Common myeloid progenitor, CD34-positive (primary cell): ENCODE measurements around the gene CD302.

ENCODE experiments used
- CTCF ChIA-PET: fragments of 350-600 bp; sonication (Branson Sonifier 250); formaldehyde crosslinking; loops from one replicate; lab custom pipeline; 2021; ENCODE audit warnings: antibody characterized with exemption; lab: Charles Lee
- POLR2A ChIA-PET: fragments of 350-600 bp; sonication (Branson Sonifier 250); formaldehyde crosslinking; loops from one replicate; lab custom pipeline; 2021; ENCODE audit warnings: antibody characterized with exemption; lab: Charles Lee
- DNase-seq, 3 donors: peaks; one replicate each; pipeline versions ENCODE4 v3.0.0 to v3.0.0-alpha.2; 2013
- H3K27ac ChIP-seq, 2 experiments: 1 replicate in 1 of 2; 2 replicates in 1 of 2; pipeline ENCODE4 v1.7.0; 2013; ENCODE audit warnings: inconsistent platforms in 2 of 2, low read length in 2 of 2, mild to moderate bottlenecking in 2 of 2, low read depth in 1 of 2, moderate library complexity in 1 of 2; ENCODE audit not compliant: severe bottlenecking in 2 of 2, insufficient read depth in 1 of 2, poor library complexity in 1 of 2
- H3K27me3 ChIP-seq, 5 experiments: replicated peaks in 2 of 5; 1 replicate in 3 of 5; 2 replicates in 2 of 5; pipeline versions ENCODE4 v1.6.1 to v1.7.0; 2013; ENCODE audit warnings: low read length in 4 of 5, mild to moderate bottlenecking in 2 of 5, moderate library complexity in 2 of 5, inconsistent platforms in 1 of 5; ENCODE audit not compliant: insufficient read depth in 5 of 5, control insufficient read depth in 4 of 5
- H3K36me3 ChIP-seq, 4 experiments: 1 replicate in 2 of 4; 2 replicates in 2 of 4; pipeline versions ENCODE4 v1.6.1 to v1.7.0; 2013; ENCODE audit warnings: low read length in 3 of 4, control low read depth in 1 of 4, mild to moderate bottlenecking in 1 of 4; ENCODE audit not compliant: control insufficient read depth in 4 of 4, insufficient read depth in 4 of 4
- H3K4me1 ChIP-seq, 4 experiments: 1 replicate in 3 of 4; 2 replicates in 1 of 4; pipeline versions ENCODE4 v1.6.1 to v1.7.1; 2013; ENCODE audit warnings: low read length in 3 of 4, mild to moderate bottlenecking in 3 of 4, control low read depth in 1 of 4, inconsistent platforms in 1 of 4, moderate library complexity in 1 of 4; ENCODE audit not compliant: control insufficient read depth in 4 of 4, insufficient read depth in 4 of 4; ENCODE audit errors: control extremely low read depth in 1 of 4
- H3K4me3 ChIP-seq, 7 experiments: 1 replicate in 4 of 7; 2 replicates in 3 of 7; pipeline versions ENCODE4 v1.5.1 to v1.7.0; 2013; ENCODE audit warnings: mild to moderate bottlenecking in 7 of 7, low read length in 6 of 7, moderate library complexity in 6 of 7, inconsistent platforms in 2 of 7, low read depth in 2 of 7, control low read depth in 1 of 7; ENCODE audit not compliant: insufficient read depth in 4 of 7, control insufficient read depth in 1 of 7; ENCODE audit errors: extremely low read depth in 1 of 7
- H3K9me3 ChIP-seq, 5 experiments: 1 replicate in 4 of 5; 2 replicates in 1 of 5; pipeline versions ENCODE4 v1.6.1 to v1.7.1; 2013; ENCODE audit warnings: low read length in 4 of 5, mild to moderate bottlenecking in 2 of 5, inconsistent platforms in 1 of 5, low read depth in 1 of 5, moderate library complexity in 1 of 5; ENCODE audit not compliant: control insufficient read depth in 4 of 5, insufficient read depth in 2 of 5; ENCODE audit errors: control extremely low read depth in 1 of 5
- WGBS: methylation state at CpG from one replicate; pipeline ENCODE4 v1.1.5; 2013; ENCODE audit not compliant: insufficient coverage; 5-methylcytosine and 5-hydroxymethylcytosine counted together

Gene CD302

GRCh38 chr2:159797225-159797542, 824 bp downstream of the CD302 start:
- Histone ChIP-seq H3K4me3 (peak overlapping the region in 6 of 7 experiments; percentile 81 to 95 (median 90)), H3K36me3 (no peaks in the 10 kb centered on the region), H3K27ac (peak overlapping the region; percentile 50 to 83), H3K4me1 (peaks cover 37 to 65% (median 43%) of the 10 kb centered on the region in 4 experiments), H3K27me3 (no peaks in the 10 kb centered on the region), H3K9me3 (no peaks in the 10 kb centered on the region)
- CTCF ChIA-PET: interaction anchor here (1.3 to 1.8 kb wide), 2 partner anchors 9 to 13 kb away, joined by 3 to 11 read pairs; no protein-coding TSS in a partner anchor
- WGBS: 0% methylated on average over 4 of the region's 4 CpGs
- POLR2A ChIA-PET: no interaction called here
- peak in 1 of 3 donors; percentile 13 for DNase-seq

- 50% methylated on average over 2 of the region's 7 CpGs for WGBS
- ChIA-PET CTCF (interaction anchor here (1.2 to 1.8 kb wide), 3 partner anchors 9 to 12 kb away, joined by 3 to 11 read pairs (median 5); no protein-coding TSS in a partner anchor), POLR2A (no interaction called here)
- H3K36me3 ChIP-seq: peaks cover 0 to 4% (median 2%) of the 10 kb centered on the region in 4 experiments
- no peaks in the 10 kb centered on the region for H3K27me3 ChIP-seq
- H3K27ac ChIP-seq: no peak overlapping the region
- DNase-seq: no peak
- peaks cover 29 to 58% (median 35%) of the 10 kb centered on the region in 4 experiments for H3K4me1 ChIP-seq
- peak overlapping the region in 5 of 7 experiments; percentile 84 to 95 (median 91) for H3K4me3 ChIP-seq
- no peaks in the 10 kb centered on the region for H3K9me3 ChIP-seq
These were observed 1.9 kb downstream of the CD302 start for GRCh38 chr2:159795841-159796690.

- H3K27ac ChIP-seq: no peak overlapping the region
- no peak overlapping the region for H3K4me3 ChIP-seq
- no peak for DNase-seq
- ChIA-PET POLR2A (no interaction called here), CTCF (interaction anchor here (1.1 to 1.3 kb wide), 3 partner anchors 13 to 421 kb away, joined by 3 to 5 read pairs (median 3); no protein-coding TSS in a partner anchor)
- no peaks in the 10 kb centered on the region for H3K27me3 ChIP-seq
- peaks cover 0 to 4% (median 2%) of the 10 kb centered on the region in 4 experiments for H3K36me3 ChIP-seq
- no CpG with 5 or more reads among the region's 1 CpG for WGBS
- peaks cover 22 to 47% (median 29%) of the 10 kb centered on the region in 4 experiments for H3K4me1 ChIP-seq
- no peaks in the 10 kb centered on the region for H3K9me3 ChIP-seq
These were observed 4.7 kb downstream of the CD302 start for GRCh38 chr2:159793326-159793725.

GRCh38 chr2:159792599-159792998, 5.4 kb downstream of the CD302 start:
- H3K9me3 ChIP-seq: no peaks in the 10 kb centered on the region
- H3K4me3 ChIP-seq: no peak overlapping the region
- 83% methylated on average over 3 of the region's 4 CpGs for WGBS
- ChIA-PET CTCF (interaction anchor here (0.7 to 1.1 kb wide), 3 partner anchors 9 to 39 kb away, joined by 3 read pairs; no protein-coding TSS in a partner anchor), POLR2A (no interaction called here)
- no peaks in the 10 kb centered on the region for H3K27me3 ChIP-seq
- peaks cover 0 to 4% (median 2%) of the 10 kb centered on the region in 4 experiments for H3K36me3 ChIP-seq
- no peak overlapping the region for H3K27ac ChIP-seq
- peaks cover 21 to 47% (median 29%) of the 10 kb centered on the region in 4 experiments for H3K4me1 ChIP-seq
- peak in 2 of 3 donors; percentile 30 to 42 for DNase-seq

GRCh38 chr2:159792036-159792435, 6.0 kb downstream of the CD302 start:
- peaks cover 0 to 4% (median 2%) of the 10 kb centered on the region in 4 experiments for H3K36me3 ChIP-seq
- ChIA-PET POLR2A (no interaction called here), CTCF (interaction anchor here (0.7 to 1.1 kb wide), 3 partner anchors 9 to 39 kb away, joined by 3 read pairs; no protein-coding TSS in a partner anchor)
- H3K9me3 ChIP-seq: no peaks in the 10 kb centered on the region
- no peaks in the 10 kb centered on the region for H3K27me3 ChIP-seq
- peaks cover 17 to 43% (median 26%) of the 10 kb centered on the region in 4 experiments for H3K4me1 ChIP-seq
- DNase-seq: no peak
- 100% methylated on average over 1 of the region's 1 CpG for WGBS
- no peak overlapping the region for H3K27ac ChIP-seq
- no peak overlapping the region for H3K4me3 ChIP-seq

- WGBS: 14% methylated on average over 1 of the region's 1 CpG
- DNase-seq: no peak
- POLR2A ChIA-PET: no interaction called here
- Histone ChIP-seq H3K27ac (no peak overlapping the region), H3K9me3 (no peaks in the 10 kb centered on the region), H3K27me3 (no peaks in the 10 kb centered on the region), H3K4me3 (no peak overlapping the region), H3K4me1 (peaks cover 3 to 25% (median 10%) of the 10 kb centered on the region in 4 experiments), H3K36me3 (peaks cover 0 to 4% (median 2%) of the 10 kb centered on the region in 4 experiments)
- CTCF ChIA-PET: no interaction called here
These were observed 7.7 kb downstream of the CD302 start for GRCh38 chr2:159790323-159790722.

GRCh38 chr2:159788253-159788652, 9.8 kb downstream of the CD302 start:
- CTCF ChIA-PET: no interaction called here
- Histone ChIP-seq H3K9me3 (no peaks in the 10 kb centered on the region), H3K4me3 (no peak overlapping the region), H3K27ac (no peak overlapping the region), H3K27me3 (no peaks in the 10 kb centered on the region), H3K36me3 (peaks cover 0 to 4% (median 2%) of the 10 kb centered on the region in 4 experiments), H3K4me1 (peaks cover 1 to 24% (median 8%) of the 10 kb centered on the region in 4 experiments)
- no peak for DNase-seq
- POLR2A ChIA-PET: no interaction called here
- WGBS: 100% methylated on average over 2 of the region's 3 CpGs
